BE2C (cell line): Measurements from ENCODE around the gene PRRT1.
A peak's percentile ranks its signal among the peaks of the same experiment; 100 is the strongest.

ENCODE experiments used
- DNase-seq: peaks from one replicate; pipeline ENCODE4 v3.0.0-alpha.2; 2020
- H3K27me3 ChIP-seq: fragments of 250-450 bp; sonication (Bioruptor Pico); 2 replicates; pipeline ENCODE4 v1.5.1; 2020; ENCODE audit warnings: mild to moderate bottlenecking
- H3K36me3 ChIP-seq: fragments of 250-450 bp; sonication (Bioruptor Pico); 2 replicates; pipeline ENCODE4 v1.5.1; 2020; ENCODE audit warnings: mild to moderate bottlenecking
- H3K4me1 ChIP-seq: fragments of 250-450 bp; sonication (Bioruptor Pico); 2 replicates; pipeline ENCODE4 v1.5.1; 2020
- H3K4me3 ChIP-seq: 2 replicates; pipeline ENCODE4 v1.5.1; 2011; ENCODE audit warnings: low read depth, low read length
- H3K9me3 ChIP-seq: fragments of 250-450 bp; sonication (Bioruptor Pico); 2 replicates; pipeline ENCODE4 v1.5.1; 2020
- CTCF ChIP-seq: IDR thresholded peaks from 2 replicates; pipeline ENCODE4 v1.5.1; 2012; ENCODE audit warnings: mild to moderate bottlenecking, low read depth, low read length

PRRT1 gene

GRCh38 chr6:32127717-32128592 is 23.8 kb downstream of the PRRT1 start, which contains the start of gene ATF6B:
Gene ATF6B (minus strand): TSS chr6:32128246. CDS start chr6:32128207, 39 bp downstream.
- peaks cover 5% of the 10 kb centered on the region for H3K4me1 ChIP-seq
- H3K36me3 ChIP-seq = no peaks in the 10 kb centered on the region; the same call in none of the 2 replicates
- H3K4me3 ChIP-seq = peak within 1 kb of the TSS; percentile 98
- no peaks in the 10 kb centered on the region for H3K27me3 ChIP-seq
- peak; percentile 97 for DNase-seq
- TF ChIP-seq CTCF = no peak
- H3K9me3 ChIP-seq = no peaks in the 10 kb centered on the region

GRCh38 chr6:32127409-32127716 is 24.4 kb downstream of the PRRT1 start:
- Histone ChIP-seq H3K27me3 (no peaks in the 10 kb centered on the region), H3K9me3 (no peaks in the 10 kb centered on the region), H3K4me3 (peak overlapping the region; percentile 98), H3K36me3 (no peaks in the 10 kb centered on the region; the same call in none of the 2 replicates), H3K4me1 (peaks cover 5% of the 10 kb centered on the region)
- no peak for TF ChIP-seq CTCF
- DNase-seq = no peak

- no peak for TF ChIP-seq CTCF
- peaks cover 5% of the 10 kb centered on the region for H3K4me1 ChIP-seq
- no peaks in the 10 kb centered on the region for H3K27me3 ChIP-seq
- H3K4me3 ChIP-seq = peak overlapping the region; percentile 98
- H3K9me3 ChIP-seq = no peaks in the 10 kb centered on the region
- peaks cover 2% of the 10 kb centered on the region for H3K36me3 ChIP-seq
- no peak for DNase-seq
Observed at GRCh38 chr6:32126880-32127279, 24.9 kb downstream of the PRRT1 start.

- no peaks in the 10 kb centered on the region for H3K9me3 ChIP-seq
- peaks cover 4% of the 10 kb centered on the region for H3K4me1 ChIP-seq
- no peak for DNase-seq
- H3K4me3 ChIP-seq = no peak overlapping the region
- H3K27me3 ChIP-seq = no peaks in the 10 kb centered on the region
- H3K36me3 ChIP-seq = peaks cover 23% of the 10 kb centered on the region
- TF ChIP-seq CTCF = no peak
Observed at GRCh38 chr6:32123681-32124080, 28.1 kb downstream of the PRRT1 start.

- H3K4me1 ChIP-seq = no peaks in the 10 kb centered on the region; the same call in 1 of the 2 replicates
- H3K9me3 ChIP-seq = no peaks in the 10 kb centered on the region
- no peaks in the 10 kb centered on the region for H3K27me3 ChIP-seq
- no peak overlapping the region for H3K4me3 ChIP-seq
- no peak for TF ChIP-seq CTCF
- DNase-seq = no peak
- H3K36me3 ChIP-seq = peaks cover 37% of the 10 kb centered on the region
Observed at GRCh38 chr6:32120573-32121059, 31.1 kb downstream of the PRRT1 start.
